ENCODE measurements around the gene ACBD3. TPM values are rescaled to one million over a fixed set of nuclear protein-coding genes. Genes with fewer than 3 reads are reported as not detected.
A peak's percentile ranks its signal among the peaks of the same experiment; 100 is the strongest.

The ACBD3 gene
- total and polyA plus RNA-seq, 12 donors = 5.4 to 49.1 (median 33.1) TPM

DNA sequence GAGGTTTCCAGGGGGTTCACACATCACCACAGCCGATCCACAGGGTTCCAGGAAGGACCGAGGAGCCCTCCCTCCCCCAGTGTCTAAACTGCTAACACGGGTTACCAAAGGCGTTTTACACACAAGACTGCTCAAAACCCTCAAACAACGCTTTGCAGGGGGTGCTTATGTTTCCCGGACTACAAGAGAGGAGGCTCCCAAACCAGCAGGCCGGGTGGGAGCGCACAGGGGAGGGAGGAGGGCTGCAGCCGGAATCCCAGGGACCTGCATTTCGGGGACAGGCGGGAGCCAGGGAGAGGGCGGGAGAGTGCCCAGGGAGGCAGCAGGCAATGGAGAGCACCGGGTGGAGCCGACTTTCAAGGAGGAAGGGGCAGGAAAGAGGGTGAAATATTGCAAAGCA lies 50.8 kb downstream of the ACBD3 start:
- intact Hi-C loops (cut with DNase I) = no loop called here
- no peak overlapping the region for H3K27ac ChIP-seq
- H3K36me3 ChIP-seq (replicated peaks in 1 of 2) = no peaks in the 10 kb centered on the region

GRCh38 chr1:226135059-226135651 lies 51.4 kb downstream of the ACBD3 start:
- Histone ChIP-seq H3K27me3 (no peaks in the 10 kb centered on the region), H3K36me3 (replicated peaks in 1 of 2) (no peaks in the 10 kb centered on the region), H3K27ac (no peak overlapping the region), H3K4me3 (no peak overlapping the region), H3K9me3 (replicated peaks in 1 of 3) (no peaks in the 10 kb centered on the region), H3K4me1 (replicated peaks in 1 of 2) (no peaks in the 10 kb centered on the region)
- no peak for TF ChIP-seq POLR2A (IDR thresholded peaks at IDR 0.05)
- TF ChIP-seq, protein P1, sequence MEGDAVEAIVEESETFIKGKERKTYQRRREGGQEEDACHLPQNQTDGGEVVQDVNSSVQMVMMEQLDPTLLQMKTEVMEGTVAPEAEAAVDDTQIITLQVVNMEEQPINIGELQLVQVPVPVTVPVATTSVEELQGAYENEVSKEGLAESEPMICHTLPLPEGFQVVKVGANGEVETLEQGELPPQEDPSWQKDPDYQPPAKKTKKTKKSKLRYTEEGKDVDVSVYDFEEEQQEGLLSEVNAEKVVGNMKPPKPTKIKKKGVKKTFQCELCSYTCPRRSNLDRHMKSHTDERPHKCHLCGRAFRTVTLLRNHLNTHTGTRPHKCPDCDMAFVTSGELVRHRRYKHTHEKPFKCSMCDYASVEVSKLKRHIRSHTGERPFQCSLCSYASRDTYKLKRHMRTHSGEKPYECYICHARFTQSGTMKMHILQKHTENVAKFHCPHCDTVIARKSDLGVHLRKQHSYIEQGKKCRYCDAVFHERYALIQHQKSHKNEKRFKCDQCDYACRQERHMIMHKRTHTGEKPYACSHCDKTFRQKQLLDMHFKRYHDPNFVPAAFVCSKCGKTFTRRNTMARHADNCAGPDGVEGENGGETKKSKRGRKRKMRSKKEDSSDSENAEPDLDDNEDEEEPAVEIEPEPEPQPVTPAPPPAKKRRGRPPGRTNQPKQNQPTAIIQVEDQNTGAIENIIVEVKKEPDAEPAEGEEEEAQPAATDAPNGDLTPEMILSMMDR (IDR thresholded peaks at IDR 0.05) = no peak
- intact Hi-C loops (cut with DNase I) = no loop called here
- WGBS, 4 donors = 37 to 62% (median 55%) methylated on average over 11 to 21 of the region's 21 CpGs
- DNase-seq = peak in 3 of 7 donors; percentile 41 to 79 (median 50)

More for the DNA sequence above, 50.8 kb downstream of the ACBD3 start:
- Histone ChIP-seq H3K9me3 (replicated peaks in 1 of 3) (no peaks in the 10 kb centered on the region), H3K4me3 (no peak overlapping the region), H3K27me3 (no peaks in the 10 kb centered on the region), H3K4me1 (replicated peaks in 1 of 2) (no peaks in the 10 kb centered on the region)
- 47 to 59% (median 52%) methylated on average over 14 of the region's 14 CpGs for WGBS, 4 donors
- no peak for DNase-seq
- TF ChIP-seq, protein P1 (IDR thresholded peaks at IDR 0.05) = no peak
- no peak for TF ChIP-seq POLR2A (IDR thresholded peaks at IDR 0.05)

DNA sequence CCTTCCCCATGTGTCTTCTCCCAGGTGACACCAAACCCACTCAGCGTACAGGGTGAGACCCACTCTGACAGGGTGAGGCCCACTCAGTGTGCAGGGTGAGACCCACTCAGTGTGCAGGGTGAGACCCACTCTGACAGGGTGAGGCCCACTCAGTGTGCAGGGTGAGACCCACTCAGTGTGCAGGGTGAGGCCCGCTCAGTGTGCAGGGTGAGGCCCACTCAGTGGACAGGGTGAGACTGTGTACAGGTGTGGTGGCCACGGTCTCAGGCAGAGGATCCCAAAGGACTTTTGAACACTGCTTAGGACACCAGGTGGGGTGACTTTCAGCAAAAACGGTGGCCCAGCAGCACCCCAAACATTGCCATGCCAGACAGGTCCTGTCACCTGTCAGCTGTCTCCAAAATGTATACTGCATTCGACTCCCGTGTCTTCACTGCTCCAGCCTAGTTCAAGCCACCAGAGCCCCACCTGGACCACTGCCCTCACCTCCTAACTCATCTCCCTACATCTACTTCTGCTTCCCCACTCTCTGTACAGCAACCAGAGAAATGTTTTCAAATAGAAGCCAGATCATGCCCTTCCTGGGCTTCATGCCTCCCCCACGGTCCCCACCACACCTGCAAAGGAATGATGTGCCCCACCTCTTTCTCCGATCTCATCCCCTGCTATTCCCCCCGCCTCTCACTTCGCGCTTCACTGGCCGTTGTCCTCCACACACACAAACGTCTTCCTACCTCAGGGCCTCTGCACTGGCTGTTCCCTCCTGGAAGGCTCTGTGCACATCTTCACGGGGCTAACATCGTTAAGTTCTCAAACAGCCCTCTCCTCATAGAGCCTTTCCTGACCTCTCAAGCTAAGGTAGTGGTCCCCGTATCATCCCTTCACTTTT lies 52.1 kb downstream of the ACBD3 start:
- TF ChIP-seq, protein P1 (IDR thresholded peaks at IDR 0.05) = no peak
- TF ChIP-seq POLR2A (IDR thresholded peaks at IDR 0.05) = no peak
- no peaks in the 10 kb centered on the region for H3K36me3 ChIP-seq (replicated peaks in 1 of 2)
- H3K27ac ChIP-seq = no peak overlapping the region
- H3K27me3 ChIP-seq = no peaks in the 10 kb centered on the region
- intact Hi-C loops (cut with DNase I) = no loop called here
- 56 to 69% (median 67%) methylated on average over 13 to 16 of the region's 16 CpGs for WGBS, 4 donors
- no peak for DNase-seq
- no peak overlapping the region for H3K4me3 ChIP-seq
- H3K9me3 ChIP-seq (replicated peaks in 1 of 3) = no peaks in the 10 kb centered on the region
- H3K4me1 ChIP-seq (replicated peaks in 1 of 2) = no peaks in the 10 kb centered on the region

- no peaks in the 10 kb centered on the region for H3K4me1 ChIP-seq (replicated peaks in 1 of 2)
- no peak overlapping the region for H3K4me3 ChIP-seq
- no peaks in the 10 kb centered on the region for H3K36me3 ChIP-seq (replicated peaks in 1 of 2)
- intact Hi-C loops (cut with DNase I) = no loop called here
- H3K27me3 ChIP-seq = no peaks in the 10 kb centered on the region
- TF ChIP-seq, protein P1 (IDR thresholded peaks at IDR 0.05) = no peak
- TF ChIP-seq POLR2A (IDR thresholded peaks at IDR 0.05) = no peak
- H3K9me3 ChIP-seq (replicated peaks in 1 of 3) = no peaks in the 10 kb centered on the region
- DNase-seq = no peak
- 62 to 87% (median 77%) methylated on average over 3 to 6 of the region's 6 CpGs for WGBS, 4 donors
- no peak overlapping the region for H3K27ac ChIP-seq
Observed at GRCh38 chr1:226133504-226134123, 52.9 kb downstream of the ACBD3 start.
